Smooth muscle cell (in vitro differentiated cells): Measurements from ENCODE around the gene PIM3. TPM values are rescaled to one million over a fixed set of nuclear protein-coding genes. Genes with fewer than 3 reads are reported as not detected.

Experiments
- DNase-seq: peaks from one replicate; lab custom pipeline; 2025; ENCODE audit not compliant: unreplicated experiment; lab: John Stamatoyannopoulos, UW
- H2AFZ ChIP-seq: fragments of 200-600 bp; sonication (generic); 2 replicates; pipeline ENCODE4 v1.6.0; 2016; ENCODE audit warnings: antibody characterized with exemption, low read depth, mild to moderate bottlenecking
- H3F3A ChIP-seq: fragments of 200-600 bp; sonication (generic); 2 replicates; pipeline ENCODE4 v1.6.0; 2017; ENCODE audit warnings: antibody characterized with exemption, low read depth
- H3K27ac ChIP-seq: fragments of 200-600 bp; sonication (generic); 2 replicates; pipeline ENCODE4 v1.5.1; 2016; ENCODE audit warnings: low read depth, mild to moderate bottlenecking
- H3K27me3 ChIP-seq: fragments of 200-600 bp; sonication (generic); 2 replicates; pipeline ENCODE4 v1.6.1; 2016; ENCODE audit warnings: low read depth, mild to moderate bottlenecking
- H3K36me3 ChIP-seq: fragments of 200-600 bp; sonication (generic); 2 replicates; pipeline ENCODE4 v1.5.1; 2016; ENCODE audit warnings: low read depth
- H3K4me1 ChIP-seq: fragments of 200-600 bp; sonication (generic); 2 replicates; pipeline ENCODE4 v1.5.1; 2016; ENCODE audit warnings: low read depth
- H3K4me2 ChIP-seq: fragments of 200-600 bp; sonication (generic); 2 replicates; pipeline ENCODE4 v1.6.0; 2016; ENCODE audit warnings: mild to moderate bottlenecking
- H3K4me3 ChIP-seq: fragments of 200-600 bp; sonication (generic); 2 replicates; pipeline ENCODE4 v1.5.1; 2016; ENCODE audit warnings: mild to moderate bottlenecking
- H3K79me2 ChIP-seq: fragments of 200-600 bp; sonication (generic); 2 replicates; pipeline ENCODE4 v1.6.0; 2016; ENCODE audit warnings: low read depth, mild to moderate bottlenecking
- H3K9ac ChIP-seq: fragments of 200-600 bp; sonication (generic); 2 replicates; pipeline ENCODE4 v1.6.0; 2016; ENCODE audit warnings: low read depth
- H3K9me3 ChIP-seq: fragments of 200-600 bp; sonication (generic); replicated peaks from 2 replicates; pipeline ENCODE4 v1.5.1; 2016; ENCODE audit warnings: low read depth
- H4K20me1 ChIP-seq: fragments of 200-600 bp; sonication (generic); 2 replicates; pipeline ENCODE4 v1.6.0; 2016; ENCODE audit warnings: low read depth
- WGBS: methylation state at CpG from one replicate; pipeline ENCODE4 v1.1.7; 2016; ENCODE audit warnings: low lambda C conversion rate; 5-methylcytosine and 5-hydroxymethylcytosine counted together
- polyA plus RNA-seq: library from polyadenylated mRNA; unstranded; fragments of >200 nt; fragmentation: Nextera tagmentation; extraction: Ambion mirVana; gene quantifications from 2 replicates; pipeline ENCODE4 v1.2.1, GENCODE V29; 2016
- total RNA-seq: library from RNA; depleted of rRNA; stranded (reverse); fragments of >200 nt; gene quantifications from 2 replicates; pipeline ENCODE4 v1.2.3, GENCODE V29; 2014
- TF ChIP-seq, protein P1 (sequence below): fragments of 200-600 bp; sonication (generic); IDR thresholded peaks from 2 replicates; pipeline ENCODE4 v1.5.1; 2017; ENCODE audit warnings: borderline replicate concordance, mild to moderate bottlenecking, antibody characterized with exemption; ENCODE audit not compliant: insufficient read depth, poor library complexity, severe bottlenecking

Gene PIM3
- total and polyA plus RNA-seq, 2 experiments from 2014 or later = 19.1 to 43.3 TPM

GRCh38 chr22:49968313-49968830, 7.8 kb downstream of the PIM3 start:
- Histone ChIP-seq H3K4me1 (no peaks in the 10 kb centered on the region), H3K9me3 (no peaks in the 10 kb centered on the region), H3K27me3 (no peaks in the 10 kb centered on the region), H2AFZ (no peak overlapping the region), H4K20me1 (peaks cover 23% of the 10 kb centered on the region), H3K4me2 (no peak overlapping the region), H3K9ac (no peak overlapping the region), H3K36me3 (no peaks in the 10 kb centered on the region), H3F3A (no peaks in the 10 kb centered on the region), H3K4me3 (no peak overlapping the region), H3K27ac (no peak overlapping the region), H3K79me2 (peaks cover 11% of the 10 kb centered on the region)
- TF ChIP-seq, protein P1, sequence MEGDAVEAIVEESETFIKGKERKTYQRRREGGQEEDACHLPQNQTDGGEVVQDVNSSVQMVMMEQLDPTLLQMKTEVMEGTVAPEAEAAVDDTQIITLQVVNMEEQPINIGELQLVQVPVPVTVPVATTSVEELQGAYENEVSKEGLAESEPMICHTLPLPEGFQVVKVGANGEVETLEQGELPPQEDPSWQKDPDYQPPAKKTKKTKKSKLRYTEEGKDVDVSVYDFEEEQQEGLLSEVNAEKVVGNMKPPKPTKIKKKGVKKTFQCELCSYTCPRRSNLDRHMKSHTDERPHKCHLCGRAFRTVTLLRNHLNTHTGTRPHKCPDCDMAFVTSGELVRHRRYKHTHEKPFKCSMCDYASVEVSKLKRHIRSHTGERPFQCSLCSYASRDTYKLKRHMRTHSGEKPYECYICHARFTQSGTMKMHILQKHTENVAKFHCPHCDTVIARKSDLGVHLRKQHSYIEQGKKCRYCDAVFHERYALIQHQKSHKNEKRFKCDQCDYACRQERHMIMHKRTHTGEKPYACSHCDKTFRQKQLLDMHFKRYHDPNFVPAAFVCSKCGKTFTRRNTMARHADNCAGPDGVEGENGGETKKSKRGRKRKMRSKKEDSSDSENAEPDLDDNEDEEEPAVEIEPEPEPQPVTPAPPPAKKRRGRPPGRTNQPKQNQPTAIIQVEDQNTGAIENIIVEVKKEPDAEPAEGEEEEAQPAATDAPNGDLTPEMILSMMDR = no peak
- WGBS = 98% methylated on average over 9 of the region's 11 CpGs
- no peak for DNase-seq

GRCh38 chr22:49968831-49969661, 8.5 kb downstream of the PIM3 start:
- TF ChIP-seq, protein P1 = no peak
- no peak overlapping the region for H2AFZ ChIP-seq
- 99% methylated on average over 16 of the region's 16 CpGs for WGBS
- H3K9ac ChIP-seq = no peak overlapping the region
- H3F3A ChIP-seq = no peaks in the 10 kb centered on the region
- H3K27me3 ChIP-seq = no peaks in the 10 kb centered on the region
- no peaks in the 10 kb centered on the region for H3K4me1 ChIP-seq
- no peak overlapping the region for H3K27ac ChIP-seq
- DNase-seq = no peak
- H3K9me3 ChIP-seq = no peaks in the 10 kb centered on the region
- no peak overlapping the region for H3K4me3 ChIP-seq
- no peaks in the 10 kb centered on the region for H3K36me3 ChIP-seq
- peaks cover 4% of the 10 kb centered on the region for H3K79me2 ChIP-seq
- H4K20me1 ChIP-seq = peaks cover 17% of the 10 kb centered on the region
- H3K4me2 ChIP-seq = no peak overlapping the region

GRCh38 chr22:49969751-49970527, 9.4 kb downstream of the PIM3 start:
- Histone ChIP-seq H3K4me2 (peak overlapping the region; percentile 41), H3K27ac (peak overlapping the region; percentile 33)

More at GRCh38 chr22:49969751-49970527, 9.4 kb downstream of the PIM3 start:
- Histone ChIP-seq H3F3A (no peaks in the 10 kb centered on the region), H3K9me3 (no peaks in the 10 kb centered on the region), H3K36me3 (no peaks in the 10 kb centered on the region), H3K79me2 (no peaks in the 10 kb centered on the region), H2AFZ (no peak overlapping the region), H3K4me1 (no peaks in the 10 kb centered on the region), H3K4me3 (no peak overlapping the region), H3K9ac (no peak overlapping the region), H4K20me1 (peaks cover 8% of the 10 kb centered on the region), H3K27me3 (no peaks in the 10 kb centered on the region)
- 79% methylated on average over 8 of the region's 8 CpGs for WGBS
- TF ChIP-seq, protein P1 = no peak
- DNase-seq = no peak
